ENCODE results near the gene ANGEL1.

Gene ANGEL1

GRCh38 chr14:76779221-76780057, 33.2 kb downstream of the ANGEL1 start:
- DNase-seq: no peak

GRCh38 chr14:76778546-76779215, 34.0 kb downstream of the ANGEL1 start:
- no peak for DNase-seq

GRCh38 chr14:76777721-76778120, 35.0 kb downstream of the ANGEL1 start:
- DNase-seq: no peak

- no peak for DNase-seq
These were observed 36.0 kb downstream of the ANGEL1 start for GRCh38 chr14:76776428-76777251.

- DNase-seq: no peak
These were observed 36.8 kb downstream of the ANGEL1 start for GRCh38 chr14:76775695-76776427.

GRCh38 chr14:76774821-76775694, 37.6 kb downstream of the ANGEL1 start:
- no peak for DNase-seq

GRCh38 chr14:76773956-76774820, 38.5 kb downstream of the ANGEL1 start:
- no peak for DNase-seq

- DNase-seq: peak; percentile 78
These were observed 39.3 kb downstream of the ANGEL1 start for GRCh38 chr14:76773188-76773885.

- DNase-seq: peak; percentile 53
These were observed 40.1 kb downstream of the ANGEL1 start for GRCh38 chr14:76772300-76773187.

GRCh38 chr14:76771437-76771980, 41.2 kb downstream of the ANGEL1 start:
- DNase-seq: no peak

GRCh38 chr14:76770521-76771436, 41.9 kb downstream of the ANGEL1 start:
- no peak for DNase-seq

GRCh38 chr14:76769636-76770292, 42.9 kb downstream of the ANGEL1 start:
- no peak for DNase-seq

GRCh38 chr14:76768671-76769500, 43.8 kb downstream of the ANGEL1 start:
- DNase-seq: no peak

- DNase-seq: no peak
These were observed 44.7 kb downstream of the ANGEL1 start for GRCh38 chr14:76767681-76768656.
